ENCODE data around the gene FAM81A.

FAM81A gene

GRCh38 chr15:59437817-59438624 is at the start of gene FAM81A:
TSS of gene FAM81A (plus strand) at chr15:59438186. CDS start at chr15:59458627, 20,441 bp downstream.
- no peak for TF ChIP-seq CTCF (IDR thresholded peaks at IDR 0.05)

GRCh38 chr15:59388670-59389069 is 49.3 kb upstream of the FAM81A start:
- TF ChIP-seq CTCF (IDR thresholded peaks at IDR 0.05), result no peak

GRCh38 chr15:59392299-59392698 is 45.7 kb upstream of the FAM81A start:
- TF ChIP-seq CTCF (IDR thresholded peaks at IDR 0.05), result no peak

- no peak for TF ChIP-seq CTCF (IDR thresholded peaks at IDR 0.05)
Observed at GRCh38 chr15:59394166-59394661, 43.8 kb upstream of the FAM81A start.

GRCh38 chr15:59396211-59396610 is 41.8 kb upstream of the FAM81A start:
- no peak for TF ChIP-seq CTCF (IDR thresholded peaks at IDR 0.05)

GRCh38 chr15:59396679-59397078 is 41.3 kb upstream of the FAM81A start:
- TF ChIP-seq CTCF (IDR thresholded peaks at IDR 0.05), result 0 out of 2 replicates have a peak, but pooled peaks have one; percentile 9

GRCh38 chr15:59398220-59398619 is 39.8 kb upstream of the FAM81A start:
- no peak for TF ChIP-seq CTCF (IDR thresholded peaks at IDR 0.05)
